Raji (cell line): ENCODE data around the gene LCP2.

Experiments
- POLR2A ChIP-seq: IDR thresholded peaks from 2 replicates; pipeline ENCODE4 v1.6.1; 2011; ENCODE audit warnings: low read depth, low read length, control low read depth; ENCODE audit not compliant: insufficient read depth

The LCP2 gene

DNA sequence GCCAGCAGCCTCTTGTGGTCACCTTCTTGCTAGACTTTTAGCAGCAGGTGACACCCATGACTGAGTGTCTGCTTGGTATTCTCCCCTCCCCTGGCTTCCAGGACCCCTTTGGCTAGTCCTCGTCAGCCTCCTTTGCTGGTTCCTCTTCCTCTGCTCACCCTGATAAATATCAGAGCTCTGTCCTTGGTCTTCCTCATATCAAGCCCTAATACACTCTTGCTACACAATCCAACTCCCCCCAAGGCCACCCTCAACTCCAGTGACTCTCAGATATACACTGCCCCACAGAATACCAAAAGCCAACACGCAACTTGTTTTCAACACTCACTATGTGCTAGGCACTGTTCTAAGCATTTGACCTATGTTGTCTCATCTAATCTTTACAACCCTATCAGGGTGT lies 30.3 kb upstream of the LCP2 start:
- no peak for TF ChIP-seq POLR2A

DNA sequence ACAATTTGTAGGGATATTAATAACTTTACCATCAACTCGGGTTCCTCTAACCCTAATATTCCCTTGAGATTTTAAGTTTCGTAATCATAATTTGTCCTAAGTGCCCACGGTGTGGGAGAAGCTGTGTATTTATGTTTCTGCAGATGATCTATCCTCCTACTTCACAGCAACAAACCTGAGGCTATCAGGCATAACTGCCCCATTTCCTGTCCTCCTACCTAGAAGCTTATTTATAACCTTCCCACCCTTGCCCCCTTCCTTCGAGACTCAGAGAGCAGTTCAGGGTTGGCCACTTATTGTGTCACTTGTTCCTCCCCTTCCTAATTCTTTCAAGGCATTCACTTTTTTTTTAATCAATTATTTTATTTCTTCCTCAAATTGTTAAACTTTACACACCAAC lies 29.6 kb upstream of the LCP2 start:
- no peak for TF ChIP-seq POLR2A

DNA sequence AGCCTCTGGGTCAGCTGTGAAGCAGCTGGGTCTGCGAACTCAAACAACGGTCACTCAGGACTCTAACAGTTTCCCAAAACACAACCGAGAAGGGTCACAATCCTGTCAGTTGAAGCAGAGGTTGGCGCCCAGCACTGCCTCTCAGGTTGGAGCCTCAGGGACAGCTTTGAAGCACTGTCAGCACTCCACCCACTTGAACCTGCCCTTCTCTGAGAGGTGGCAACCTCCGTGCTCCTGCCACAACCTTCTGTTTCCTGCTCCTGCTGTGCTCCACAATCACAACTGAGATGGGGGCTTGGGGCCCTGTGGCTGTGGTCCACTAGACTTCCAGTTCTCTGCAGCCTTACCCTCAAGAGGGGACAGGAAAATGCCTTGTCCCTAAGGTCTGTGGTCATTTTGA lies 21.7 kb upstream of the LCP2 start:
- no peak for TF ChIP-seq POLR2A

DNA sequence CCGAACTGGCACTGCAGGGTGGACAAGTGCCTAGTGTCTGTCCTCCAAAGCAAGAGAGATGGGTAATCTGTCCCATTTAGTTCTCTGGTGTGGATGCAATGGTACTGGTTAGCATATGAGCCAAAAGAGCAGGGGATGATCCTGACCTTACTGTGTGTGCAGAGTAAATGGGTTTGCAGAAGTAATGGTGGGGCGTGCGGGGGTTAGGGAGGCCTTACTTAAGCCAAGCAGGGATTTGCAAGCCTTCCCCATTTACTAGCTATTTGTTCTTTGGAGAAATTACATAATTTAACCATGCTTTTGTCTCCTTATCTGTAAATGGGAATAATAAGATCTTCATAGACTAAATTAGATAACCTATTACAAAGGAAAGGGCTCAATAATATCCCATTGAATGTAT lies 19.9 kb upstream of the LCP2 start:
- TF ChIP-seq POLR2A: no peak

DNA sequence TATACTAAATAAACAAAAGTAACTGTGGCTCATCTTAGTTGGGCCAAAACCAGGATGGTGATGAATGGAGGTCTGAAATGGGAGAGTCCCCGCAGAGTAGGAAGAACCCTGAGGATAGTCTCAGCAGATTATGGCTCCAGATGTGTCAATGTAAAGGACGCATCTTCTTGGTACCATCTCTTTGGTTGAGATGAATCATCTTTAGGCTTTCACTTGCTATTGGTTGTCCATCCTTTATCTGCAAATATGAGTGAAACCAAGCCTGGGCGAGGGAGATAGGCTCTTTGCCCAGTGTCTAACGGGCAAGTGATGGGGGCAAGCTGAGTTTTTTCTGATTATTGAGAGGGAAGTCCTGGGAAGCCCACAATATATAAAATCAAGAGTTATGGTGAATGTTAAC lies 19.4 kb upstream of the LCP2 start:
- no peak for TF ChIP-seq POLR2A

DNA sequence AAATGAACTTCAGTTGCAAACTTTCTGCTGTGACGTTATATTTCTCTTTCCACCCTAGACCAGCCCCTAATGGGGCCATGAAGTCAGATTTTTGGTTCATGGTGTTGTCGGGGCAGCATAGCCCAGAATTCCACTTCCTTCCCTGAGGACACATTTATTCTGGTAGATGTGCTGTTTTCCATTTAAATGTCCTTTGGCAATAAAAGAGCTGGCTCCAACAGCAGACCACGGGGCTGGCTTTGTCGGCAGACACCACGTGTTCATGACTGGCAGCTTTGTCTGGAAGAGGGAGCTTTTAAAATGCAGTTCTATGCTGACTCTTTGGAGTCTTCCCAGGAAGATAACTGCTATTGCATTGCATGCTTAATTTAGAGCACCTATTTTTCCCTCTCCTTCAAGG lies 17.6 kb upstream of the LCP2 start:
- TF ChIP-seq POLR2A: no peak

DNA sequence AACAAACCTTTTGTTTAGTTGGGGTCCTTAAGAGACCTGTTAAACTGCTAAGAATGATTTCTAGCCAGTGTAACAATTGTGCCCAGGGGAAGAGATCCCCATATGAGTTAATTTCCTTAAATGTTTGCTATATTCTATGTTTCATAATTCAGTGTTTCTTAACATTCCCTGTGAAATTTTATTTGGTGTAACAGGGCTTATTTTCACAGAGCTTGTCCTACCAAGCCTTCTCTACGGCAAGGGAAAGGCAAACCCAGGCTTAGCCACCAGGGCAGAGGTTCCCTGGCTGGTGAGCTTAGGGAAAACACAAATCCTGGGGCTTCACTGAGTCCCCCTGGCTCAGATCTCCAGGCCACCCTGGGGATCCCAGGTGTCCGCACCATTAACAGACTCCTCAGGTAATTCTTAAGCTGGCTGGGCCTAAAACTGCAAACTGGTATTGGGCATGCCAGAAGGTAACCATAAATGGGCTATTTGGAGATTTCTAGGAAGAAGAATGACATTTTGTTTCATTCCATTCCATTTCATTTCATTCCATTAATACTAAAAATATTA lies 17.0 kb upstream of the LCP2 start:
- TF ChIP-seq POLR2A: no peak

DNA sequence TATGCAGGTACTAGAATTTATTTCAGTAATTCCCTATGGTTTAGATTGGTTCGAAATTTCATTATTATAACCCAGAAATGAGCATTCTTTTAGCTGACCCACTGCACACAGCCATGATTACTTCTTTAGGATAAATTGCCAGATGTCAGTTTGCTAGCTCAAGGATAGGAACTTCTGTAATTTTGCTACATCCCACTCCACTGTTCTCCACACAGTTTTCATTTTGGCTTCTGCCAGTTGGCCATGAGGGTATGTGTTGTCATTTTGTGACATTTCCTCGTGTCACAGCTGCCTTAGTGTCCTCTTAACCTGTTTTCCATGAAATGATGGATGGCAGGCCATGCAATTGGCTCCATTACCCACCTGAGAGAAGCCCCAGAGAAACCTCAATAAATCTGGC lies 16.2 kb upstream of the LCP2 start:
- TF ChIP-seq POLR2A: no peak

DNA sequence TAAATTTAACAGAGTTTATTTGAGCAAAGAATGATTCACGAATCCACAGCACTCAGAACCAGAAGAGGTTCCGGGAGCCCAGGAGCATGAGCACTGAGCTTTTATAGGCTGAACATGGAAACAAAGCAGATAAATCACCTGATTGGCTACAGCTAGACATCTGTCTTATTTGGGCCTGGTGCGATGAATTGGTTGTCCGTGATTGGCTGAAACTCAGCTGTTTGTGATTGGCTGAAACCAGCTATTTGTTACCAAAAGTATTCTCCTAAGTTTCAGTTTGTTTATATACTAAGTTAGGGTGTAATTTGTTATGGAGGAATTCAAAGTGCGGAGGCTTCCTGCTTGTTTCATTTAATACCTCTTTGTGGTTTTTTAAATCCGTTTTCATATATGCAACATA lies 15.8 kb upstream of the LCP2 start:
- TF ChIP-seq POLR2A: no peak

DNA sequence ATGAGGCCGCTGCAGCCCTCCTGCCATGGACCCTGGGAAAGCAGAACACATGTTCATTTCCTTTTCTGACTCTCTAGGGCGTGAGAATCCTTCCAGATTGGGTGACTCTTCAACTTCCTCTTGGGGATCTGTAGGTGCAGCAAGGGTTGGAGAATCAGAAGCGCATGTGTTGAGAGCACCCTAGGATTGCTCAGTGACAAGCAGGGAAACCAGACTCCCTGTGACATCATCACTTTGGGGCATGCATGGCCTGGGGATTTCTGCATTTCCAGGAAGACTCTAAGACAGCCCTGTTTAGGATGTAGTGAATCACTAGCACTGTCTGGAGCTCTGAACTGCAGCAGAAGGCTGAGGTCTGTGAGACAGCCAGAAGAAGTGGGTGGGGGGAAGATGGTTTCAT lies 15.1 kb upstream of the LCP2 start:
- TF ChIP-seq POLR2A: no peak

DNA sequence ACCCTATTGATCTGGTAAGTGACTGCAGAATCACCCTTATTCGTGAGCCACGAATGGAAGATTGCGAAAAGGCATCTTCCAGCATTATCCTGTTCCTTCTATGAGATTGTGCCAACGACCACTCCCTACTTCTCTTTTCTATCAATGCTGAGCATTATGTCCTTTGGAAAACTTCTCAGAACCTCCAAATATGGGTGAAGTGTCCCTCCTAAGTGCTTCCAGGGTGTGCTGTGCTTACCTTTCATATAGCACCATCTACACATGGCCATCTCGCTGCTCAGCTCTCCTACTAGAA lies 14.7 kb upstream of the LCP2 start:
- no peak for TF ChIP-seq POLR2A

DNA sequence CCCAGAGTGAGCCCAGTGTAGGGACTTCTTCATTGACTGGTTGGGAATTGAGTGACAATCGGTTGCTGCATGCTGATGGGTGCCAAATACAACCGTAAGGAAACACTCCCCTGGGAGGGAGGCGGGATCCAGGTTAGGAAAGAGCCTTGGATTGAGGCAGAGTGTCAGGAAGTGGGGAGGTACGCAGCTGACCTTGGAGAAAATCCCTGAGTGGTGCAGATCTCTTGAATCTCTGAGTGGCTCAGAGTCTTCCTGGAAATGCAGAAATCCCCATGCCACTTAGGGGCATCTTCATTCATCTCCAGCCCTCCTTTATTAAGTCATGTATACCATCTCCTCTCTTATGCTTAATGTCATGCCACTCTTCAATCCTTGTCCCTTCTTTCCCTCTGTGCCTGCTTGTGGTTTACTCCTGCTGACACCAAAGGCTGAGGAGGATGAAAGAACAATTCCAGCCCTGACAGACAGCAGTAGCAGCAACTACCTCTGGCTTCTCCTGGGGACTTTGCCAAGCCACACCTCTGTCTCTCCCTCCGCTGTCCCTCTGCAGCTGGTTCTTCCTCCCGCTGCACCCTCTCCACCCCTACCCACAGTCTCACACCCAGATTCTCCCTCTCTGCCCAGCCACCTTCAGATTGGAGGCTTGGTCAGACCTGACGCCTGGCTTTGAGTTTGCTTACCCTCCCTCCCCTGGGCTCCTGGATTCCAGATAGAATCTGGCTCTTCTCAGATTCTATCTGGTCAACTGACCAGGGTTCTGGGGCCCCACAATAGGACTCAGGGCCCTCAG lies 14.1 kb upstream of the LCP2 start:
- TF ChIP-seq POLR2A: no peak

DNA sequence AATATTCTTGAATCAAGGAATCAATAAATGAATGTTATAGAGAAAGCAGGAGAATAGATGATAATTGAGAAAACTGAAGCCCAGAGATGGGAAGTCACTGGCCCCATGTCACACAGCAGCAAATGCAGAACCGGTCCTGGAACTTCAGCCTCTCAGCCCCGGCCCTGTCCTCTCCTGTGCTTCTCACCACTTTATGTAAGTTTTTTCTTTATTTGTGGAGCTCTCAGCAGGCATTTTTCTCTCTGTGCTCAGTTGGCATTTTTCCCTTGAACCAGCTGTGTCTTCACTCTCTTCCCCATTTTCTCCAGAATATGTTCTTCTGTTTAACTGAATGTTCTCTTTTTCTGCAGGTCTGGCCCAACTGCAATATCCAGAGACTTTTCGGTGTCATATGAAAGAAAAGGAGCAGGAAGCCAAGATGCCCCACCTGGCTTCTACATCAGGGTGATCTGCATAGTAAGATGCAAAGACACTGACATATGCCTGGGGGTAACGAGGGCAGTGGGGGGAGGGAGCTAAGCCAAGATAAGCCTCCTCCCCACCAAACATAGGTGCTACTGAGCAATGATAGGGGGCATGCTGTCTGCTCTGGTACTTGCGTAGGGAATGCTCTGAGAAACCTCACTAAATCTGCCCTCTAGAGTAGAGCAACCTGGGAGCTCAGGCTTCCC lies 12.8 kb upstream of the LCP2 start:
- TF ChIP-seq POLR2A: no peak

DNA sequence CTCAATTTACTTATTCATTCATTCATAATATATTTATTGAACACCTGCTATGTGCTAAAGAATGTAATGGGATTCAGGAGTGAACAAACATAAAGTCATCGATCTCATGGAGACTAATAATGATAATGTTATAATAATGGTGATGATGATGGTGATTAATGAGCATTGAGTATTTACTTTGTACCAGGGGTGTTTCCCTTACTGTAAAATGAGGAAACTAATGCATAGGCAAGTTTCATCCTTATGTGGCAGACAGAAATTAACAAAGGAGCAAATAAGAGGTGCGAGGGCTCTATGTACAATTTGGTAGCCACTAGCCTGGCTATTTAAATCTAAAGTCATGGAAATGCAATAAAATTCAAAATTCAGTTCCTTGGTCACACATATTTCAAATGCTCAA lies 11.1 kb upstream of the LCP2 start:
- TF ChIP-seq POLR2A: no peak

DNA sequence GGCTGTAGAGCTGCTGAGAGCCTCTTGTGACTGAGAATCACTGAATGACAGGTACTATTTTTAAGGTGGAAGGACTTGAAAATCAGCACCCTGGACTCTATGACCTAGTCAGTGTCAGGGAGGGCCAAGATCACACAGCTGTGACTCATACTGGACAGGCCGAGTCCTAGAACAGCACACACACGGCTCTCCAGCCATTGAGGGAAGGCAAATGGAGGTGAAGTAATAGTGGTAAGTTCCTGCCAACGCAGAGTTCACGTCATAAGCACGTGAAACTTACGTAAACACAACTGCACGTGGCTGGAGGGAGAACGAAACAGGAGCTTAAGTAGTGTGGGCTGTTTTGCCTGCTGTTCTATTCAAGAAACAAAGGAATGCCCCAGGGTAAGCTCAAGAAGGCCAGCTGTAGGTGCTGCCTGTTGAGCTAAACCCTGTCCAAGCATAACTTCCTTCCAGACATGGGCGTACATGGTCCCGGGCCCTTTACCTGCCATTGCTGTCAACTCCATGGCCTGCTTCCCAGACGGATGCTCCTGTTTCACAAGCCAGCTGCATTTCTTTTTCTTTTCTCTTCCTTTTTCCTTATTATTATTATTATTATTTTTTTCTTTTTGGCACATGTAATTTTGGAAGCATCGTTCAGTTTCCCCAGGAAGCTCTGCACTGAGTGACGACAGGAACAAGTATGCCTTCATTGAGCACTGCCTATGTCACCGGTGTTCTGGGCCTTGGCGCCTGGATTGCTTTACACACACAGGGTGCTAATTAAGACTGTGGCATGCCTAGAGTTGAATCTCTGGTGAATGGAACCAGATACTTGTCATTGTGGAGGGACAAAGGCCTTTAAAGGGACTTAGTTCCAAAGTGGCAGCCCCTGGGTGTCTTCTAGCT lies 10.2 kb upstream of the LCP2 start:
- no peak for TF ChIP-seq POLR2A

DNA sequence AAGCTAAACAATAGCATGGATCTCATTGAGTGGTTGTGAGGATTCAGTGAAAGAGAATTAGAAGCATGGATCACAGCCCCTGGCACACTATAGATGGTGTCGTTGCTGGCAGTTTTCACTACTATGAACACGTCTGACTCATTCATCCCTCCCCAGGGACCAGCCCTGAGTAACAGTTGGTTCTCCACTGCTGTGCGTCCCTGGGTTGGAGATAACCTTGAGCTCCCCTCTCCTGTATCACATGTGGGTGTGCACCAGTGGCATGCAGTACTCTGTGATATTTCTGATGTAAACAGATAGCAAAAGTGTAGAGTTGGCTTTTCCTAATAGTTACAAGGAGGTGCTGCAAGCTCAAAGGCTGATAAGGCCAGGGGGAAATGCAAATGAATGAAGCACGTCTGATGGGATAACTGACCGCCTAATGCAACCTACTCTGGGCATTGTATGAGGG lies 8.8 kb upstream of the LCP2 start:
- no peak for TF ChIP-seq POLR2A
